ENCODE results near the gene NEK6.
A peak's percentile ranks its signal among the peaks of the same experiment; 100 is the strongest.
"Not testable (repeated sequence)": the region's sequence is repeated elsewhere in the genome, so short reads cannot be mapped to it uniquely, and the experiment has no call there.

NEK6 gene

DNA sequence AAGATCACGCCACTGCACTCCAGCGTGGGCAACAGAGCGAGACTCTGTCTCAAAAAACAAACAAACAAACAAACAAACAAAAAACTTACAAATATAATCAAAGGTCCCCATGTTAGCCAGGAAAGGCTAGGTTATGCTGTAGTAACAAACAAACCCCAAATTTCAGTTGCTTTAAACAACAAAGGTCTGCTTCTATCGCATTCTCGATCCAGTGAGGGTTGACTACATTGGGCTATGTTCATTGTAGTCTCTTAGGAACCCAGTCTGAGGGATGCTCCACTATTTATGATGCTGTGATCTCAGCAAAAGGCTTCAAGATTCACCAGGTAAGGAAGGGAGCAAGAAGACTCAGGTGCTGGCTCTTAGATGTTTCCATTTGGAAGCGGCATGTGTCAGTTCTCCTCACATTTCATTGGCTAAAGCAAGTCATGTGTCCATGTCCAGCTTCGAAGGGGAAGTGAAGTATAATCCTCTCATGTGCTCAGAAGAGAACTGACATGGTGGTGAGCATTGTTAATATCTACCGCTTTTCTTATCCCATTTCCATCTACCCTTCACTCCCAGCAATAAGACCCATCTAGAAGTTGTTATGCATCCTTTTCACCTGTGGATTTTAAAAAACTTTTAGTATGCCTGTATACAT is 26.5 kb upstream of the NEK6 start:
- no peak for DNase-seq

DNA sequence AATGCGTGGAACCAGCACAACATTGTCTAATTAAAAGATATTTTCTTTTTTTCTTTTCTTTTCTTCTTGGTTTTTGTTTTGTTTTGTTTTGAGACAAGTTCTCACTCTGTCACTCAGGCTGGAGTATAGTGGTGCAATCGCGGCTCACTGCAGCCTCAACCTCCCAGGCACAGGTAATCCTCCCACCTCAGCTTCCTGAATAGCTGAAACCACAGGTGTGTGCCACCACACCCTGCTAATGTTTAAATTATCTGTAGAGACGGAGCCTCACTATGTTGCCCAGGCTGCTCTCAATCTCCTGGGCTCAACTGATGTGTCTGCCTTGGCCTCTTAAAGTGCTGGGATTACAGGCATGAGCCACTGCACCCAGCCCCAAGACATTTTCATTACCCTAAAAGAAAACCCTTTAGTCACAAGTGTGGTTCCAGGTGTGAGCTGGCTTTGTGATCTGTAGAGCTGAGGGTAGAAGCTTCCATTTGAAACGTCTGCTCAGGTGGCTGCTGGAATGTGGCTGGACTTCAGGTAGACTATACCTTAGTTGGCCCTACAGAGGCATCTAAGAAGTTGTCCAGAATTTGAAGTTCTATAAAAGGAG is 19.1 kb upstream of the NEK6 start:
- no peak for DNase-seq

DNA sequence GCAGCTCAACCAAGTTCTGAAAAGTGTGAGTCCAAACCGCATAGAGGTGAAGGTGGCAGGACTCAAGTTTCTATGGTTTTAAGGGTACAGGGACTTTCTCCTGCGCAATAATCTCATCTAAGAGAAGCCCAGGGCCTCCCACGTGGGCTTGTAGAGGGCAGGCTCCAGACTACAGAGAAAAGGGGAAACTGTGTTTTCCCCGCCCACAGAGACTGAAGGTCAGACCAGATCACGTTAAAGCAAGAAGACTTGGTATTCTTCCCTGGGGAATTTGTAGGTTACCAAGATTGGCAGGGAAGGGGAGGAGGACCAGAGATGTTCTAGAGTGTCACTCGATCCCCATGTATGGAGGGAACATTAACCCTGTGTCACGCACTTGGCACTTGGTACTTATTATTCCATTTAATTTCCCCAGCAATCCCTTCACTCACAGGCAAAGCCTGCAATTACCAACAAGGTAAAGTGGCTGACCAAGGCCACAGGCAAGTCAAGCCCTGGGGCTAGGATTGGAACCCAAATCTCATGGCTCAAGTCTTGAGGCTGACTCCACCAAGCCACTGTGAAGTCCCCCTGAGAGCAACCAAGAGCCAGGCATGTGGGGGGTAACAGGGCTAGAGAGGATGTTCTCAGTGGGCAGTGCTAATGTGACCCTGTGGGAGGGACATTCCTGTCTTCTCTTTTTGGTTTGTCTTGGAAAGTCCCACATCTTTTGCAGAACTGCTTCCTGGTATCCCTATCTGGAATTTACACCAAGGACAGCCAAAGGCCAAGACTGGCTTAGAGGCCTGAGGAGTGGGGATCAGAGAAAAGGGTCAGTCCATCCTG is 18.3 kb upstream of the NEK6 start:
- DNase-seq, result no peak

DNA sequence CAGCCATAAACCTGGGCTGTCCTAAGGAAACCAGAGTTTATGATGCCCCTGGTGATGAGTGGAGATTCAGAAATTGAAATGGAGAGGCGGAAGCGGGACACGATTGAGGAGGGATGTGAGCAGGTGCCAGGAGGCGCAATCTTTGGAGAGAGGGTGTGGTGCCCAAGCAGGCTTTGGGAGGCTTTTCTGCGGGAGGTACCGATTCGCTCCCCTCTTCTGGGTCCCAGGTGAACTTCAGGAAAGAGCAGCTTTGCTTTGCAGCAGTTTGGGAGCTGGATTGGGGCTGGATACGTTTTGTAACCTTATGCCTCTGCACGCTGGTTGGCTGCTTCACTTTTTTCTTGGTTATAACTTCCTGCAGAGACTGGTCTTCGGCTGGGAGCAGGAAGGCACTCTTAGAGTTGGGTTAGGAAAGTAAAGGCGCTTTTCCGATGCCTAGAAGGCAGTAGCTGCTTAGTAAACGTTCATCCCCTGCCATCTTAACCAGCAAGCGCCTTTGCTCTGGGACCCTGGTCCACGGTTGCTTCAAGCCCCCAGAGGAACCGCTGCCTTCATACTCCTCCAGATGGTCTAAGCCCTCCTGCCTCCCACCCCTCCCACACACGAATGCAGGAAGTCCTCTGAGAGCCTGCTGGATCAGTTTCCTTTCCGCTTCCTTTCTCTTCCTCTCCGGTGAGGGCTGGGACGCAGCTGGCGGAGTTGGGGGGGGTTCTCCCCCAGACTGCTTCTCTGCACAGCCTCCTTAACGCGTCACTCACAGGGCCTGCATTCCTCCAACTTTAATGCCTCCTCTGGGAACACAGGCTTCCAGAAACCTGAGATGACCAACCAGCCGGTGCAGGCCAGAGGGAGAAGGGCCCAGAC is 15.2 kb upstream of the NEK6 start:
- DNase-seq, result no peak

DNA sequence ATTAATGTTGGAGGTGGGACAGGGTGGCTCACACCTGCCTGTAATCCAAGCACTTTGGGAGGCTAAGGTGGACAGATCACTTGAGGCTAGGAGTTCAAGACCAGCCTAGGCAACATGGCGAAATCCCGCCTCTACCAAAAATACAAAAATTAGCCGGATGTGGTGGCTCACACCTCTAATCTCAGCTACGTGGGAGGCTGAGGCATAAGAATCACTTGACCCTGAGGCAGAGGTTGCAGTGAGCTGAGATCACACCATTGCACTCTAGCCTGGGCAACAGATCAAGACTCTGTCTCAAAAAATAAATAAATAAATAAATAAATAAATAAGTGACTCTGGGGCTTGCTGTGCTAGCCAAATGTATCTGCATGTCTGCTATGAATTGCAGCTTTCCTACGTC is 10.4 kb upstream of the NEK6 start:
- not testable (repeated sequence) for DNase-seq

DNA sequence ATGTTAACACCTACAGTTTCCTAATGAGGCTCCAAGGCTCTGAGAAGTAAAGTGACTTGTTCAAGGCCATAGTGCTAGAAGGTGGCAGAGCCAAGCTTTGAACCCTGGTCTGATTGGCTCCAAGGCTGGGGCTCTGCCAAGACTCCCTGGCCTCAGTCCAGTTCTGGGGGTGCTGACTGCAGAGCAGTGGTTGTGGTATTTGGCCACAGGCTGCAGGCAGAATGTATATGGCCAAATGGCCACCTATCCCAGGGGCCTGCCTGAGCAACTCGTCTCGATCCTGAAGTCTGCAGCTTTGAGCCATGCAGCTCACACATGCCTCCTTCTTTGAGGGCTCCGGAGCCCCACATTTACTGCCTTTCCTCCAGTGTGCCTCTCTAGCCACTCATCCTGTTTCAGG is 9.7 kb upstream of the NEK6 start:
- DNase-seq, result no peak

DNA sequence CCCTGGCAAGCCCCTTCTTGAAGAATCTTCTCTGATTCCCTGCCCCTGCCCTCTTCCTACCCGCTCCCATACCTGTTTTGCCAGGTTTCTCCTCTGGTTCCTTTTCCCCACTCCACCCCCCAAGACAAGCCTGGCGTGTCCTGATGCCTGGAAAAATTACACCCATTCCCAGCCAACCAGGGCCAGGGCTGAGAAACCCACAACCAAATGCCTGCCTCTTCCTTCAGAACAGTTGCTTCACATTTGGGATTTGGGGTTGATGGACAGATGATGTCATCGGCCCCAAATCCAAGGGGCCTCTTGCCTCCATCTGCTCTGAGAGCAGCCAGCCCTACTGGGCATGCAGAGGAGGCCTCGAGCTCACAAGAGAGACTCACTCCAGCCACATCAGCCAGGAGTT is 8.8 kb upstream of the NEK6 start:
- no peak for DNase-seq

DNA sequence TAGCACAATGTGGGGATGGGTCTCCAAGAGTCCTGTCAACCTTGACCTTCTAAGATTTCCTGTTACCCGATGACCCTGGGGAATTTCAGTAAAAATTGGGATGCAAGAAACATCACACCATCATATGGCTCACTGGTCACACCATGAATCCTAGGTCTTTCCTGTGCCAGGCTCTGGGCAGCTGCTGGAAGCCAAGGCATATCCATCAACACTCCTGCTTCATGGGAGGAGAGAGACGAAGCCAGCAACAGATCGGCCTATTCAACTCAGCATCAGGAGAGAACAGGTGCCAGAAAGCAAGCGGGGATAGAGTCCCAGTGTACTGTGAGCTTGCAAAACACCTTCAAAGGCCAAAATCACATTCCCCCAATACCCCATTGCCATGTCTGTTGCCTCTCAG is 6.5 kb upstream of the NEK6 start:
- DNase-seq, result no peak

DNA sequence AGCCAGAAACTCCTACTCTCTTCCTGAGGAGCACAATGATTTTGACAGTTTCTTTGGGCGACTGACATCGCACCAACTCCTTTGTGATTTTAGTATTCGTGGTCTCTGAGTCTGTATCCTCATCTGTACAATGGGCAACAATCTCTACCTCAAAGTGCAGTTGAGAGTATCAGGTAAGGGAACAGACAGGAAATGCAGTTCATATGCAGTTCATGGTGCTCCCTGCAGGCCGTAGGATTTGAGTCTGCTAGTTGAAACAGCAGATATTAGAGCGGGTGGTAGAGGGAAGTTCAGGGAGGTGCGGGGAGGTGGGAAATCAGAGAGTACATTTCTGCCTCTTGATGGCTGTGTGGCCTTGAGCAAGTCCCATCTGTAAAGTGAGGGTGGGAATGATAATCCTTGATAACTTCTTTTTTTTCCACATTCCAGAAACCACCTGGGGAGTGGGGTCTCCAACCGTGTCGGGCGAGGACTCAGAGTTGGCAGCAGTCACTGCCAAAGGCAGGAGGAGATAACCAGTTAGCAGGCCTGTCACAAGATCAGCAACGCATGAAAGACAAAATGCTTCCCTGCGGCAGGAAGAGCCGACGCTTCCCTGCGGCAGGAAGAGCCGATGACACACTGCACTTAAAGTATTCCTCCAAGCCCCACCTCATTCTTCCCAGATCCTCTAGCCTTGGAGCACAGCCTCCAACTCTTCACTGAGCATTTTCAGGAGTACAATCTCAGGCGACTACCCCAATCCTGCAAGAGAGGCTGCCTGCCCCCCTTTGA is 6.0 kb upstream of the NEK6 start:
- DNase-seq, result no peak

DNA sequence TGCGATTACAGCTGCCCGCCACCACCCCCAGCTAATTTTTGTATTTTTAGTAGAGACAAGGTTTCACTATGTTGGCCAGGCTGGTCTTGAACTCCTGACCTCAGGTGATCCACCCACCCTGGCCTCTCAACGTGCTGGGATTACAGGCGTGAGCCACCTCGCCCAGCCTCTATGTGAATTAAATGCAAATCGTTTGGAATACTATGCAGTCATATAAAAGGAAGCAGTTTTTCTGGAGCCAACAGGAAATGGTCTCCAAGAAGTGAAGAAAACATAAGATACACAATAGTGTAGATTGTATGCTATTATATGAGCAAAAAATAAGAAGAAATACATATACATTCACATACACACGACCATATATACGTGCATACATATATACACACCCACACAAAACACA is 4.9 kb upstream of the NEK6 start:
- DNase-seq, result not testable (repeated sequence)

DNA sequence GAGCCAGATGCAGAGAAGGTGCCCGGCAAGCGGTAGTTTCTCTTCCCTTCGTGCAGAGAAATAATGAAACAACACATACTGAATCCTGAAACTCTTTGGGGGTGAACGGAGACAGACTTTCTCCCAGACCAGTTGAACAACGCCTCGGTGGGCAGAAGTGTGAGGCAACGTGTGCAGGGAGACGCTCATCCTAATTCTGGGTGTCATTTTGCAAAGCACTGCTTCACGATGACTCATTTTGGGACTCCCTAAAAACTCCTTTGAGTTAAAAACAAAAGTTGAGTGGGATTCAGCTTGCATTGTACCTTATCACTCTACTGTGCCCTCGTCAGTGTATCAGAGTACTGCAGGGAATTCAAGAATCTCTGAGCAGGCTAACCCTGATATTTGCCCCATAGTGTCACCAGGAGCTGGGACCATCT is 3.5 kb upstream of the NEK6 start:
- DNase-seq, result peak; percentile 60

DNA sequence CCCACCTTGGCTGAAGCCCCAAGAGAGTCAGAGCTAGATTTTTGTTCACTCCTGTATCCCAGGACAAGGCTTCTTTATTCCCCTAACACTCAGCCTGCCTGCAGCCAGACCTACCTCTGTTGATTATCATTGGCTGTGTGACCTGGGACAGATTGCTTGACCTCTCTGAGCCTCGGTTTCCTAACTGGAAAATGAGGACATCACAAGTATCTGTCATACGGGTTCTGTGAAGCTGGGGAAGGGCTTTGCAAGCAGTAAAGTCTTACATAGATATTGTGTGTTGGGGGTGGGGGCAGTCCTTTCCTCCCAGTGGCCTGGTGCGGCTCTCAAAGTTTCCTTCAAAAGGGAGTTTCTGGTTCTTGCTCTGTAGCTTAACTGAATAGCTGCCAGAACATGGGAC is 2.5 kb upstream of the NEK6 start:
- DNase-seq, result no peak

DNA sequence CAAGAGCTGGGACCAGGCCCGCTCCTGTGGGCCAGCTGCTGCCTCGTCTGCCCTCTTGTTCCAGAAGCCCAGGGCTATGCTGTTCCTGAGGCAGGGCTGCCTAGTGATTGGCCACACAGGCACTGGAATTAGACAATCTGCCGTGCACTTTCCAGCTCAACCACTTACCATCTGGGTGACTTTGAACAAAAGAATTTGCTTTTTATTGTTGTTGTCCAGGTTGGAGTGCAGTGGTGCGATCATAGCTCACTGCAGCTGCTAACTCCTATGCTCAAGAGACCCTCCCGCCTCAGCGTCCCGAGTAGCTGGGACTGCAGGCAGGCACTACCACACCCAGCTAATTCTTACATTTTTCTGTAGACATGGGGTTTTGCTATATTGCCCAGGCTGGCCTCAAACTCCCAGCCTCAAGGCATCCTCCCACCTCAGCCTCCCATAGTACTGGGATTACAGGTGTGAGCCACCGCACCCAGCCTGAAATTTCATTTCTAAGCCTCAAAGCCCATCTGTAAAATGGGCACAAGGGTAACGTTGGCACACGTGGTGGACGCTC is 1.2 kb upstream of the NEK6 start:
- DNase-seq, result no peak

DNA sequence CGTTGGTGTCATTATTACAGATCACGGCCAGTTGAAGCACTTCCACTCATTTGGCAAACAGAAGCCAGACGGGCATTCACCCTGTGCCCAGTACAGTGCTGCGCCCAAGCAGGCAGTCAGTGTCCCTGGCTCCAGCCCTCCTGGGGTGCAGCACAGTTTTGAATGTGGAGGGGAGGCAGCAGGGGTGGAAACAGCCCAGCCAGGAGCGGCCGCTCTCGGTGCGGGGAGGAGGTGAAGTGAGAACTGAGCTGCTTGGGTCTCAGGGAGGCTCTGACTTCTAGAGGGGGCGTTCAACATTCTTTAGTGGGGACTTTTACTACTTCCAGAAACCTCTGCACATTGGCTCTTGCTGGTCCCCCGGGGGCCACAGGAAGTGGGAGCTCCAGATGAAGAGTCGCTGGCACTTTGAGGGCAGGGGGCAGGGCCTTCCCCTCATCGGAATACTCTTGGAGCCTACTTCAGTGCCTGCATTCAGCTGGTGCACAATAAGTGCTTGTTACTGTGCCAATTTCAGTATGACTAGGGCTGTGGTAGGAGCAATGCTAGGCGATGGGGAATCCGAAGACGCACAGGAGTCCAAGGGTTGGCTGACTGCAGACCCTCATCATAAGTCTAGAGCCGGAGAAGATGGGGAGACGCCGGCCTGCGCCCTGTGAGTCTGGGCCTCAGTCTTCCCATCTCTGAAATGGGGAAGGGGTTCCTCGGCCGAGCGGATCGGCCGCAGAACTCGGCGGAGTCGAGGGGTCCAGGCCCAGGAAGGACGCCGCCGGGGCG is 492 bp upstream of the NEK6 start:
- DNase-seq, result peak; percentile 7

DNA sequence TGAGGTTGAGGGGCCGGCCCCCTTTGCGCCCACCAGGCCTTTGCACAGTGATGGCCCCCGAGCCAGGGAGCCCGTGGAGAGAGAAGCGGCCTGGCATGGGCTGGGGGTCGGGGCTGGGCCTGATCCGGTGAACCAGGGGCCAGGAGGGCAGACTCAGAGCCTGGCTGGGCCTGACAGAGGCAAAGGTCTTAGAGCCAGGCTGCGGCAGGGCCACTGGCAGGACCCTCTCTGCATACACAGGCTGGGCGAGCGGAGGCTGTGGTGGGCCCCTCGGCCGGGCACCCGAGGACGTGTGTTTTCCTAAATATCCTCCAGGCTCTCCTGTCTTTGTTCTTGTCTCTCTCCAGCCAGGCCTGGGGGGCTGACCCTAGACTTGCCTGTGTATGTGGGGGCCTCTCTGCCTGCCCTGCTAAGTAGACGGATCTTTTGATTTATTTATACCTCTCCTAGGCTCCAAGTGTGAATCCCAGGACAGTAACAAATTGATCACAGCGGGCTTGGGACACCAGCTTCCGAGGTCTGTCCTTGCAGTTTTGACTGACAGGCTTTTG is 933 bp downstream of the NEK6 start:
- no peak for DNase-seq

DNA sequence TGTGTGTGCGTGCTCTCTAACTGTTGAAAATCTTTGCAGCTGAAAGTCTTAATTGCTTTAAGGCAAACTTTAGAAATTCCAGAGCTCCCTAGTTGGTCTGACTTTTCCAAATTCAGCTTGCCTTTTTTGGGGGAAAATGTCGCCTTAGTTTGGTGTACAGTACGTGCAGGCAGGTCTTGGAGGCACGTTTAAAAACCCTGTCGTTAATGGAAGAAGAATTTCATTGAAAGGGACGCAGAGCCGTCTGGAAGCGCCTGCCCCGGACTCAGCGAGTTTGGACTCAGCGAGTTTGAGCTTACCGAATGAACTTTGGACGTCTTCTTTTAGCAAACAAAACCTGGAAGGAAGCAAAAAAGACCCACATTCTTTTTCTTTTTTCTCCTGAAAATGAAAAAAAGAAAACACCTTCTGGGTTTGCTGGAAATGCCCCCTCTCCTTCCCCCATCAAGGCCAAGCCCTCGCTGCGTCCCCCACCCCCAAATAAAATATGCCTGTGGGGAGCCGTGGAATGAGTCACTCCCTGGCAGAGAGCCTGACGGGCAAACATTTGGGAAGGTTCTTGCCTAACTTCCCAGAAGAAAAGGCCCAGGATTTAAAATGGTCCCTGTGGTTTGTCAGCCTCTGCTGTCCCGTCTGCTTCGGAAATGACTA is 1.5 kb downstream of the NEK6 start:
- DNase-seq, result no peak

DNA sequence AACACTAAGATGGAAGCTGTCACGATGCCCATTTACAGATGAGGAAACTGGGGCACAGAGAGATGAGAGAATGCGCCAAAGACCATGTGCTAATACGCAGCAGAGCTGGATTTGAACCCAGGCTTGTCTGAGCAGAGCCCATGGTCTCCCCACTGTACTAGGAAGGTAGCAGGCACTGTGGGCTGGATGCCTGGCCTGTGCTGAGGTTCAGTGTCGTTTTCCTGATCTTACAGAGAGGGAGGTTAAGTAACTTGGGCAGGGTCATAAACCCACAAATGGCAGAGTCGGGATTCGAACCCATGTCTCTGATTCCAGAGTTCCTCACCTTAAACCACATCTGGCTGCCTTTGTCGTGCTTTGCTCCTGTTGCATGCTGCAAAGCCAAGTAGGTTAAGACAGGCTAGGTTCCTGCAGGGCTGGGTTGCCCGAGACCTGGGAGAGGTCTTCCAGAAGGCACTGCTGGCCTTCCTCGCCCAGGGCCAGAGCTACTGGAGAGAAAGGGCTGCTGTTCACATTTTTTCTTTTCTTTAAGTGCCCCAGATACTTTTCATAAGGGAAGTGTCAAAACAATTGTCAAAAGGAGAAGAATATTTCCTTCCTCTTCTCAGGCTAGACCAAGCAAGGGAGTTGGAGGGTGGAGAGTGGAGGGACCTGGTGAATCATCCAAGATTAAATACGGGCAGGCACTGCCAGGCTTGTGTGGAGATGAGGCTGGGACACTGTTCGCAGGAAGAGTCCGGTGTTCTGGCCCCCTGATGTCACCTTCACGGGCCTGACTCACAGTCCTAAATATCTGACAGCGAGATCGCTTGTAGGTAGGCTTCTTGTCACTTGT is 3.2 kb downstream of the NEK6 start:
- no peak for DNase-seq

DNA sequence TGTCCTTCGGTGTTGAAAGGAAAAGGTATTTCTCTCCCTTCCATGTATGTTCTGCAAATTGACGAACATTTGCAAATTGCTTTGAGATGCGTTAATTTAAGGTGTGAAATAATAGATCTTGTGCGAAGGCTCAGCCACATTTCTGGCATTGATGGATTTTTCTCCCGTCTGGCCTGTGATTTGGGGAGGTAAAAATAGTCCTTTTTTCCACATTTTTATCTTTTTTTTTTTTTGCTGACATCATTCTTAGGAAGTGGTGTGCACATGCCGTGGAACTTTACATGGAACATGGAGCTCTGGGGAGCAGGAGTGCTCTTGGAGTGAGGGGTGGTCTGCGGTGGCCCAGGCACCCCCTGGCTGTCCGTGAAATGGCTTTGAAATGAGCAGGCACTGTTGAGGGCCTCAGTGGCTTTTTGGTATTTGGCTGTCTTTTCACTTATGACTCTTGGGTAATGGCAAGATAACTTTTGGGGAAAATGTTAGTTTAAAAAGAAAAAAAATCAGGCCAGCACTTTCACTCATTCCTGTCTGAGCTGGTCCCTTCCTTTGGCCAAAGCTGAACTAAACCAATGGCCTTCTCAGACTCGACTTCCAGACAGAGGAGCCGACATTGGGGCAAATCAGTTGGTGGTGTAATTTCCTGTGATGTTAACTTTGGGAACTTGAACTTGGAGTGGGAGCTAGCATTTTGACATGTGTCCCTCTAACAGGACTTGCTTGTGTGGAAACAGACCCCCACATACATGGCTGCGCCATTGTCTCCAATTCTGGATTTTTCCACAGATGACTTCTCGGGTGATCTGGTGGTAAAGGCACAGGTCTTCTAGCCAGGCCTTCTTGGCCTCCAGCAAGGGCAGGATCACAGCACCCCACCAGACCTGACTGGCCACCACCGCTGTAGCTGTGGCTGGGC is 4.2 kb downstream of the NEK6 start:
- DNase-seq, result no peak

DNA sequence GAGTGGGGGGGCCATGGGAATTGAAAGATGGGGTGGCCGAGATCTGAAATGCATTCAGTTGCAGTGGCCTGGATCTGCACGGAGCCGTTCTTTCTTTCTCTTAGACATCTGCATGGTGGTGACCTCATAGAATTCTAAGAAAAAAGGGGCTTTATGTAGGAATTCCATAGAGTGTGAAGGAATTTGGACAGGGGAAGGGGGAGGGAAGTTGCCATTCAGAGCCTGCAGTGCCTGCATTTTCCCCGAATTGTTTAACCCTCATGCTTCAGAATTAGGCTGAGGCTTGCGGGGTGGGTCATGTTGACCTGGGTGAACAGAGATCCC is 4.9 kb downstream of the NEK6 start:
- DNase-seq, result no peak
